Hematopoietic multipotent progenitor cell treated with erythropoietin and hydrocortisone succinate and interleukin-3 and kit ligand, for 6 days (in vitro differentiated cells): Measurements from ENCODE around the gene HIPK3.
"Not testable (repeated sequence)": the region's sequence is repeated elsewhere in the genome, so short reads cannot be mapped to it uniquely, and the experiment has no call there.

ENCODE experiments used
- DNase-seq: peaks from one replicate; pipeline ENCODE4 v3.0.0-alpha.2; 2015

HIPK3 gene

GRCh38 chr11:33259869-33260268 is 2.7 kb downstream of the HIPK3 start:
- DNase-seq = peak; percentile 30

- not testable (repeated sequence) for DNase-seq
These were observed 4.2 kb downstream of the HIPK3 start for GRCh38 chr11:33261350-33261749.

GRCh38 chr11:33262011-33262645 is 4.9 kb downstream of the HIPK3 start:
- DNase-seq = peak; percentile 14

GRCh38 chr11:33263549-33263948 is 6.4 kb downstream of the HIPK3 start:
- peak; percentile 45 for DNase-seq

GRCh38 chr11:33264926-33265325 is 7.7 kb downstream of the HIPK3 start:
- DNase-seq = no peak

GRCh38 chr11:33266393-33267215 is 9.4 kb downstream of the HIPK3 start:
- DNase-seq = peak; percentile 61

GRCh38 chr11:33268945-33269540 is 11.9 kb downstream of the HIPK3 start:
- no peak for DNase-seq

- no peak for DNase-seq
These were observed 12.6 kb downstream of the HIPK3 start for GRCh38 chr11:33269822-33270221.

- no peak for DNase-seq
These were observed 13.9 kb downstream of the HIPK3 start for GRCh38 chr11:33271059-33271458.

- no peak for DNase-seq
These were observed 15.3 kb downstream of the HIPK3 start for GRCh38 chr11:33272338-33273107.

- DNase-seq = no peak
These were observed 16.5 kb downstream of the HIPK3 start for GRCh38 chr11:33273656-33274055.

- no peak for DNase-seq
These were observed 23.2 kb downstream of the HIPK3 start for GRCh38 chr11:33280411-33280810.

- DNase-seq = no peak
These were observed 24.6 kb downstream of the HIPK3 start for GRCh38 chr11:33281758-33282157.

- DNase-seq = no peak
These were observed 27.6 kb downstream of the HIPK3 start for GRCh38 chr11:33284818-33285217.

- DNase-seq = no peak
These were observed 33.1 kb downstream of the HIPK3 start for GRCh38 chr11:33290319-33290718.

GRCh38 chr11:33291004-33291777 is 34.0 kb downstream of the HIPK3 start:
- DNase-seq = peak; percentile 27

GRCh38 chr11:33292311-33292710 is 35.1 kb downstream of the HIPK3 start:
- no peak for DNase-seq

- DNase-seq = no peak
These were observed 37.0 kb downstream of the HIPK3 start for GRCh38 chr11:33294224-33294623.

GRCh38 chr11:33294797-33295196 is 37.6 kb downstream of the HIPK3 start:
- DNase-seq = no peak

GRCh38 chr11:33296695-33297094 is 39.5 kb downstream of the HIPK3 start:
- no peak for DNase-seq

- no peak for DNase-seq
These were observed 46.4 kb downstream of the HIPK3 start for GRCh38 chr11:33303541-33303940.

GRCh38 chr11:33306821-33307220 is 49.6 kb downstream of the HIPK3 start:
- DNase-seq = not testable (repeated sequence)
